ENCODE results near the gene CELF4.

Gene CELF4

GRCh38 chr18:37274309-37275236 is 291.0 kb downstream of the CELF4 start:
- DNase-seq = no peak

DNA sequence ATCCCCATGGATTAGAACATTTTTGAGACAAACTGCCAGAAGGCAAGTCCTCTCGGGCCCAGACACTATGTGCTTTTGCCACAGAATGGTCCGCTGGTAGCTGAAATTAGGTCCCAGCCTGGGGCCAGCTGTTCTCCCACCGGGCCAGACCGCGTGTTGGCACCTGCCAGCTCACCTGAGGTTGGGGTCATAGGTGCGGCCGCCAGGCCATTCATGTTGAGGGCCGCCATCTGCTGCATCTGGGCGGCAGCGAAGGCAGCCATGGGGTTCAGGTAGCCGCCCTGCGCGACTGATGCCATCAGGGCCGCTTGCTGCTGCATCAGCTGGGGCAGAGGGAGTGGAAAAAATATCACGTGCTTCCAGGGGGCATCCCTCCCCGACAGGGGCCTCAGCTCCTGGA is 292.8 kb downstream of the CELF4 start:
- DNase-seq = no peak

DNA sequence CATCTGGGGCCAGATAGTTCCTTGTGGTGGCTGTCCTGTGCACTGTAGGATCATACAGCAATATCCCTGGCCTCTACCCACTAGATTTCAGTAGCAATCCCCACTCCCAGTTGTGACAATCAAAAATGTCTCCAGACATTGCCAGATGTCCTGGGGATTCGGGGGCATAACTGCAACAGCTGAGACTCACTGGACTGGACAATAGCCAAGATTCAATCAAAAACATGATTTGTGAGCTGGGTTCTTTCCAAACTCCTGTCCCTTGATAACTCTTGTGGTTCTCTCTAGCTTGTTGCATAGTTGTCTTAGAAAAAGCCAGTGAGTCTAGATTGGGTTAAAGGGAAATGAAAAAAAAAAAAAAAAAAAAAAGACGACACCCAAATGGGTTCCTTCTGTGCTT is 293.4 kb downstream of the CELF4 start:
- no peak for DNase-seq

DNA sequence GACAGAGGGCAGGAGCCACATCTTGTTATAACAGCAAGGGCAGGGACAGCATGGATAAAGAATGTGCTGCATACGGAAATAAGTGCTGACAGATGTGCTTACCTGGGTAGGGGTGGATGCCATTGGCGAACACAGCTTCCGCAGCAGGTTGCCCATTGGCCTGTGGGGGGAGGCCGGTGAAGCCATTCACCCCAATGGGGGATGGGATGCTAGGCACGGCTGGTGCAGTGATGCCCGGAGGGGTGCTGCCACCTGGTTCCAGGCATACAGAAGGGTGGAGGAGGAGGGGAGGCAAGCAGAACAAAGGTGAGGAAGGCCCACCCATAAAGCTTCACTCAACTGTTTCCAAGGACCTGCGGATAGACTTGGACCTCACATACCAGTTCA is 294.9 kb downstream of the CELF4 start:
- DNase-seq = no peak

DNA sequence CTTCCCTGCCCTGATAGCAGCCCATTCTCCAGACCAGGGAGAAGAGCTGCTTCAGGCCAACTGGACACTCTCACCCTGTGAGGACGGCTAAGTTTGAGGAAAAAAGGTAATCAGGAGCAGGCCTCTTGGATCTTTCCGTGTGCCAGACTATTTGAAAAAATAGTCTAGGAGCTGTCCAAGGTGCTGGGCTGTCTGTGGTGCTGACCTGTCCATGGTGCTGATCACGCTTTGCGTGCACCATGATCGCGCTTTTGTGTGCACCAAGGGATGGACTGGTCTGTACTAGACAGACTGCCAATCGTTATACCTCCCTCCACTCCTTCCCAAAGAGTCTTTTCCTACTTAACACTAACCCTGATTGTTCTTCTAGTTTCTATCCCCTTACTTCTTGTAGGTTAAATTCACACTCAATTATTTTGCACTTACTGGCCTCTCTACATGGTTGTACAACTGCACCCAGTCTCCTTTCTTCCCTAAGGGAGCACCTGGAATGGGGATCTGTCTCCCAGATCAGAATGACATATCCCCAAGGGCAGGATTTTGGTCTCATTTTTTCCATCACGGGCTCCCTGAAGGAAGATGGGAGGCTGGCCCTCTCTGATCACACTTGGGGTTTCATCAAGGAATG is 295.4 kb downstream of the CELF4 start:
- no peak for DNase-seq

DNA sequence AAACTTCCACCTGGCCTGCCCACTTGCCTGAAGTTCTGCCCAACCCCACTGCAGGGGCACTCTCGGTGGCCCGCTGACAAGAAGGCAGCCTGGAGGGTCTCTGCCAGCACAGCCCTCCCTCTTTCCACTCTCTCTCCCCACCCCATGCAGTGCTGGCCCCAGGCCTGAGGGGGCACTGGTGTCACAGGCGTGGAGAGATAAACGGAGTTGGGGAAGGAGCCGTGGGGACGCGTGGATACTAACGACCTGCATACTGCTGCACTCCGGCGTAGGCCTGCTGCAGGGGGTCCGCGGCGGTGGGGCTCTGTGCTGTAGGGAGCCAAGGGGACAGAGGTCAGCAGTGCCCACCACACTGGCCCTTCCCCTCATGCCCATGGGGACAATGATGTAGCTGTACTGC is 299.3 kb downstream of the CELF4 start:
- DNase-seq = no peak

GRCh38 chr18:37265382-37265781 is 300.2 kb downstream of the CELF4 start:
- no peak for DNase-seq

- DNase-seq = no peak
These were observed 300.6 kb downstream of the CELF4 start for GRCh38 chr18:37264956-37265355.

DNA sequence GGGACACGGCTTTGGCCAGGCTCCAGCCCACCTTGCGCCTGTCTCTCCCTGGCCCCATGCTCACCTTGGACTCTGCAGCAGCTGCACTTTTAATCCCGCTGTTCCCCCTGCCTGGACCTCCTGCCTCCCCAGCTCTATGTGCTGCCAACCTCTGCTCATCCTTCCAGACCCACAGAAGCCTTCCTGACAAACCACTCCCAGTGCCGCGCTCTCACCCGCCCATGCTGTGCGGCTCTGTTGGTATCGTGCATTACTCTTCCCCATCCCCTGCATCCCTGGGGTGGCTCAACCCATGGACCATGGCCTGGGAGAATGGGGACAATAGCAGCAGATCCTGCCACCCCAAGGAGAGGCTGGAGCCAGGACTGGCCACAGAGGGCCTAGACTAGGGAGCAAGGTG is 303.6 kb downstream of the CELF4 start:
- no peak for DNase-seq

DNA sequence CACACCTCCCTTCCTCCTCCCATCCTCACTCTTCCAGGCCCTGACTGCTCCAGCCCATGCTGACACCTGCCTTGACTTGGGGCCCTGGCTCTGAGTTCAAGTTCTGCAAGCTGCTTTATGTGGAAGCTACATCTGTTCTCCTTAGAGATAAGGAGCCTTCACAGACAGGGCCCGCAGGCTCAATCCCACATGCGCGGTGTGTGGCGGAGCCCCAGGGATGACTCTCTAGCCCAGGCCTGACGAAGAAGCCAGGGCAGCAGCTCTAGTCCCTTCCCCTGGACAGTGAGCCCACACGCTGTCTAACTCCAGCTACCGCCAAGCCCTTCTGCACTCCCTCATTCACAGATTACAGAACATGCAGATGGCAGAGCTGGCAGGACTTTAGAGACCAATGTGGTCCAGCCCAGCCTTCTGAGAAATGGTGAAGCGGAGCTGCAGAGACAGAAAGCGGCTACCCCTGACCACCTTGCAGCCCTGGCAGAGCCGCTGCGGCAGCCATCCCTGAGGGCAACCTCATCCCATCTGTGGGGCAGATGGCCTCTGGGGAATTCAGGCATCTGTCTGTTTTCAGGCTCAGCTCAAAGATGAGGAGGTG is 304.3 kb downstream of the CELF4 start:
- DNase-seq = no peak

- DNase-seq = no peak
These were observed 305.1 kb downstream of the CELF4 start for GRCh38 chr18:37260367-37261093.

GRCh38 chr18:37259711-37260110 is 305.9 kb downstream of the CELF4 start:
- no peak for DNase-seq

DNA sequence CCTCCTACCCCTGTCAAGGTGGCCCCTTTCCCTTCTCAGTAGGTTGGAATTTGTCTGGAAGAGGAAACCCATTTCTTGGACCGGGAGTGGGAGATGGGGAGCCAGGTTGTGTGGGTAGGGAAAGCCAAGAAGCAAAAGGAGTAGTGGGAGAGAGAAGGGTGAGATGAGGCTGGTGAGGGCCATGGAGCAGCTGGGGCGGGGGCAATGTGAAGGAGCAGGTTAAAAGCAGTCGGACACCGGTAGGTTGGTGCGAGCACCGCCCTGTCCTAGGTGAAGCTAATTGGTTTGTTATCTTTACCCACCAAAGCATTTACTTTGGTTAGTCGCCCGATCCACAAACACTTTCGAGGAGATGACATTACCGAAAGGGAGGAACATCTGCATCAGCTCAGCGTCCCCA is 306.8 kb downstream of the CELF4 start:
- no peak for DNase-seq

GRCh38 chr18:37258131-37258530 is 307.5 kb downstream of the CELF4 start:
- DNase-seq = no peak

GRCh38 chr18:37254973-37255372 is 310.6 kb downstream of the CELF4 start:
- DNase-seq = no peak

GRCh38 chr18:37254236-37254754 is 311.3 kb downstream of the CELF4 start:
- DNase-seq = no peak

DNA sequence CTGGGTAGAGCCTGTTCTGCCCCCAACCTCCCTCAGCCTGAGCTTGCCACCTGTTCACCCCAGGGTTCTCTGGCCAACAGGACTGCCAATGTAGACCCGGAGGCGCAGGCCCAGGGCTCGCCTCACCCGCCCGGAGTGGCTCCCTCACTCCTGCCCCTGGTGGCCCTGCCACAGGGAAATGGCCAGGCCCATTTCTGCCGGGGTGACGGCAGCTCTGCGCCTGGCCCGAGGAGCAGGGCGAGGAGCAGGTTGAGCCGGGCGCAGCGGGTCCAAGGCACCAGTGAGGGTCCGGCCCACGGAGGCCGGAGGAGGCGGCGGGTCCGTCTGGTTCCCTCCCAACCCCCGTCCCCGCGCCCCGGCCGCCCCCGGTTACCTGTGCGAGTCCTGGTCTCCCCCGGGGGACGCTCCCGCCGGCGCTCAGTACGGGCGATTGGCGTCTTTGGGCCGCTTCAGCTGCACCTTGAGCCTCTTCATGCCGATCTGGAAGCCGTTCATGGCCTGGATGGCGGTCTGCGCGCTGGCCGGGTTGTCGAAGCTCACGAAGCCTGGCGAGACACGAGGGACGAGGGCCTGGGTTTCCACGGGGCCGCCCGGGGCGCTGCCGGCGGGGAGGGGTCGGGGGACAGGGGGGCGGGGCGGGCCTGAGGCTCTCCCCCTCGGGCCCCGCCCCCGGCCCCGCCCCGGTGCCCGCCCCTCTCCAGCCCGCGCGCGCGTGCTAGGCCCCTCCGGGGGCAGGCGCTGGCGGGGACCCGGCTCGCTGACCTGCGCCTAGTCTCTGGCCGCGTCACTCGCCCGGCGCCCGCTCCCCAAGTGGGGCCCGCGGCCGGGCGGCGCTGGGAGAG is 312.0 kb downstream of the CELF4 start:
- DNase-seq = no peak

- no peak for DNase-seq
These were observed 312.7 kb downstream of the CELF4 start for GRCh38 chr18:37252854-37253393.

DNA sequence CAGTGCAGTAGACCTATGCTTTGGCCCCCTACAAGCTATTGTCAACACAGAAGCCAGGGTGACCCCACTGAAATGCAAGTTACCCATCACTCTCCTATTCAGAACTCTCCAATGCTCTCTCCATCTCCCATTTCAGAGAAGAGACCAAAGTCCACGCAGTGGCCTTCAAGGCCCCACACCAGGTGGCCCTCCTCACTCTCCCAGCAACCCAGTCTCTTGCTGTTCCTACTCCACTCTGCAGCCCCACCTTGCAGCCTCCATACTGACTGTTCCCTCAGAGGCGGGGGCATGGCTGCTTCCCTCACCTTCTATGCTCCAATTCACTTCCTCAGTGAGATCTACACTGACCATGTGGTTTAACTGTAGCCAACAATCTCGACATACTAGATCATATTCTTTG is 313.3 kb downstream of the CELF4 start:
- no peak for DNase-seq

DNA sequence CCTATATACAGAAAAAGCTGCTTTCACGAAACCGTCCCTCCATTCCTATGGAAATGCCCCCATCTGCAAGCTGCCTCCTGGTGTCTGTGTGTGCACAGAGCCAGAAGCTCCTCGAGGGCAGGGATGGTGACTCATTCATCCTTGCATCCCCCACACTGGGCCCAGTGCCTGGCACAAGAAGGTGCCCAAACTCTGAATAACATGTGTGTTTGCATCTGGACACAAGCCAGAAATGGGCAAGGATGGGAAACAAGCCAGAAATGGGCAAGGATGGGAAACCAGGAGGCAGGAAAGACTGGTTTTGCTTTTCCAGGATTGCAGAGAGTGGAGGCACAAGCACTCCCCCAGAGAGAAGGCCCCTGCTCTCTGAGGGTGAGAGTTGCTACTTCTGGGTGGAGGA is 313.9 kb downstream of the CELF4 start:
- no peak for DNase-seq

- DNase-seq = no peak
These were observed 315.5 kb downstream of the CELF4 start for GRCh38 chr18:37249895-37250618.

Data from activated T-cell treated with anti-CD3 and anti-CD28 coated beads, Interleukin-2, amount 50 U/mL, for 1 hour (primary cell).